Activated CD4-positive, alpha-beta memory T cell treated with anti-CD3 and anti-CD28 coated beads for 36 hours (primary cell): Measurements from ENCODE around the gene PDCD5. TPM values are rescaled to one million over a fixed set of nuclear protein-coding genes. Genes with fewer than 3 reads are reported as not detected.
A peak's percentile ranks its signal among the peaks of the same experiment; 100 is the strongest.
"Not testable (repeated sequence)": the region's sequence is repeated elsewhere in the genome, so short reads cannot be mapped to it uniquely, and the experiment has no call there.

Experiments used
- CTCF ChIA-PET: fragments of 350-600 bp; sonication (Branson Sonifier 250); formaldehyde crosslinking; loops from one replicate; lab custom pipeline; 2021; ENCODE audit warnings: antibody characterized with exemption, inconsistent platforms; lab: Charles Lee
- POLR2A ChIA-PET: fragments of 350-600 bp; sonication (Branson Sonifier 250); formaldehyde crosslinking; loops from one replicate; lab custom pipeline; 2021; ENCODE audit warnings: antibody characterized with exemption; lab: Charles Lee
- DNase-seq: peaks from one replicate; pipeline ENCODE4 v3.0.0-alpha.2; 2020
- H3K27ac Mint-ChIP-seq: one replicate; pipeline ENCODE4 v1.8.0; 2021; ENCODE audit warnings: mixed read lengths
- H3K27me3 Mint-ChIP-seq: one replicate; pipeline ENCODE4 v1.8.0; 2021; ENCODE audit warnings: mixed read lengths
- H3K36me3 Mint-ChIP-seq: one replicate; pipeline ENCODE4 v1.8.0; 2021; ENCODE audit warnings: mixed read lengths
- H3K4me1 Mint-ChIP-seq: one replicate; pipeline ENCODE4 v1.8.0; 2021; ENCODE audit warnings: low read depth, mixed read lengths
- H3K4me3 Mint-ChIP-seq: one replicate; pipeline ENCODE4 v1.8.0; 2021; ENCODE audit warnings: mild to moderate bottlenecking, mixed read lengths
- H3K9me3 Mint-ChIP-seq: one replicate; pipeline ENCODE4 v1.8.0; 2021; ENCODE audit warnings: mixed read lengths
- intact Hi-C: fragments of 100-400 bp; cut with micrococcal nuclease; formaldehyde crosslinking; loops from one replicate; pipeline ENCODE4 v1.15.1; 2023
- total RNA-seq, 2 experiments: library from RNA; stranded (reverse); gene quantifications; one replicate each; pipeline ENCODE4 v1.2.3, GENCODE V29; 2021

The PDCD5 gene
- total RNA-seq, 2 experiments from 2014 or later = 242 to 246 TPM

DNA sequence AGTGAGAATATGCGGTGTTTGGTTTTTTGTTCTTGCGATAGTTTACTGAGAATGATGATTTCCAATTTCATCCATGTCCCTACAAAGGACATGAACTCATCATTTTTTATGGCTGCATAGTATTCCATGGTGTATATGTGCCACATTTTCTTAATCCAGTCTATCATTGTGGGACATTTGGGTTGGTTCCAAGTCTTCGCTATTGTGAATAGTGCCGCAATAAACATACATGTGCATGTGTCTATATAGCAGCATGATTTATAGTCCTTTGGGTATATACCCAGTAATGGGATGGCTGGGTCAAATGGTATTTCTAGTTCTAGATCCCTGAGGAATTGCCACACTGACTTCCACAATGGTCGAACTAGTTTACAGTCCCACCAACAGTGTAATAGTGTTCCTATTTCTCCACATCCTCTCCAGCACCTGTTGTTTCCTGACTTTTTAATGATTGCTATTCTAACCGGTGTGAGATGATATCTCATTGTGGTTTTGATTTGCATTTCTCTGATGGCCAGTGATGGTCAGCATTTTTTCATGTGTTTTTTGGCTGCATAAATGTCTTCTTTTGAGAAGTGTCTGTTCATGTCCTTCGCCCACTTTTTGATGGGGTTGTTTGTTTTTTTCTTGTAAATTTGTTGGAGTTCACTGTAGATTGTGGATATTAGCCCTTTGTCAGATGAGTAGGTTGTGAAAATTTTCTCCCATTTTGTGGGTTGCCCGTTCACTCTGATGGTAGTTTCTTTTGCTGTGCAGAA lies 6.9 kb downstream of the PDCD5 start:
- DNase-seq, H3K27ac Mint-ChIP-seq, H3K4me3 Mint-ChIP-seq, H3K9me3 Mint-ChIP-seq, CTCF ChIA-PET, POLR2A ChIA-PET, intact Hi-C loops, H3K27me3 Mint-ChIP-seq: not testable (repeated sequence)
- Mint-ChIP-seq H3K36me3 (peaks cover 53% of the 10 kb centered on the region), H3K4me1 (peaks cover 19% of the 10 kb centered on the region)

DNA sequence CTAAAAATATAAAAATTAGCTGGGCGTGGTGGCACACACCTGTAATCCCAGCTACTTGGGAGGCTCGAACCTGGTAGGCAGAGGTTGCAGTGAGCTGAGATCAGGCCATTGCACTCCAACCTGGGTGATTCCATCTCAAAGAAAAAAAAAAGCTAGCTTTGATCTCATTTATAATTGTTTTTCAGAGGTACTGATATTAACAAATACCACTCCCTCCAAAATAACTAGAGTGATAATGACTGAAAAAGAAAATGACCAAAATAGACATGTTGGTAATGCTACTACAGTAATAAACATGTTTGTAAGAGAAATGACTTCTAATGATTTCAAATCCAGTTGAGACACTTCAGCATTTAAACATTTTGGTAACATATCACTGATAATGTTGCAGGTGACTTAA lies 13.0 kb downstream of the PDCD5 start:
- peak overlapping the region; percentile 38 for H3K27ac Mint-ChIP-seq
- H3K36me3 Mint-ChIP-seq = peaks cover 44% of the 10 kb centered on the region
- H3K4me3 Mint-ChIP-seq = no peak overlapping the region
- intact Hi-C loops = no loop called here
- no peaks in the 10 kb centered on the region for H3K9me3 Mint-ChIP-seq
- H3K4me1 Mint-ChIP-seq = no peaks in the 10 kb centered on the region
- no peaks in the 10 kb centered on the region for H3K27me3 Mint-ChIP-seq
- POLR2A ChIA-PET = interaction anchor here (0.7 kb wide), 1 partner anchor 106 kb away, joined by 3 read pairs; no protein-coding TSS in a partner anchor
- no peak for DNase-seq
- CTCF ChIA-PET = no interaction called here

DNA sequence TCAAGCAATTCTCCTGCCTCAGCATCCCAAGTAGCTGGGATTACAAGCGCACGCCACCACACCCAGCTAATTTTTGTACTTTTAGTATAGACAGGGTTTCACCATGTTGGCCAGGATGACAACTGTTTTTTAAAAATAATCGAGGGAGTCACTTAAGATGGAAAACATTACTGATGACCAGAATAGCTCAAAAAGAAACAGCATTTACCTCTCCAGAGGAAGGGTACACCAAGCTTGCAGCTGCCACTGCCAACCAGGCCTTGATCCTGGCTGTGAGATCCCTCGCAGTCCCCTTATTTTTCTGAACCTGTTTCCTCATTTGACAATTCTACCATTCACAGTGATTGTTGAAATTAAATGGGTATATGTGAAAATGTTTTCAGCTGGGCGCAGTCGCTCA lies 14.5 kb downstream of the PDCD5 start:
- Mint-ChIP-seq H3K9me3 (no peaks in the 10 kb centered on the region), H3K27ac (no peak overlapping the region), H3K4me1 (peaks cover 7% of the 10 kb centered on the region), H3K4me3 (no peak overlapping the region), H3K27me3 (no peaks in the 10 kb centered on the region), H3K36me3 (peaks cover 42% of the 10 kb centered on the region)
- POLR2A ChIA-PET = no interaction called here
- CTCF ChIA-PET = interaction anchor here (0.6 kb wide), 1 partner anchor 26 kb away, joined by 5 read pairs; no protein-coding TSS in a partner anchor
- DNase-seq = no peak
- intact Hi-C loops = no loop called here

DNA sequence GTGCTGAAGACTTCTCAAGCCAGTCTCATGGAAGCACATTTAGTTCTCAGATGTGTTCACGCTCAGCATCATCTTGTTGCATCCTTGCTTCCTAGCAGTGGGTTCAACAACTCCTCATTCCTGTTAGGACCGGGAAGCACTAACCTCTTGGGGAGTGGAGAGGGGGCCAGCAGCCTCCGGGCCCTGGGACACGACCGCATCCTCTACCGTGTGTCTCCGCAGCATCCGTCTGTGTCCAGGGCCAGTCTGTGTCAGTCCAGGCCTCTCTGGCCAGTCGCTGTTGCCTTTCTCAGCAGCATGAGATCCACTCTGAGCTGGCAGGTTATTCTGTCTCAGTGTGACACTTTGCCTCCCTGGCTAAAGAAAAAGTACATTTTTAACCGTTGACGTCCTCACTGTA lies 17.0 kb downstream of the PDCD5 start:
- Mint-ChIP-seq H3K36me3 (peaks cover 35% of the 10 kb centered on the region), H3K27ac (no peak overlapping the region), H3K4me3 (no peak overlapping the region), H3K27me3 (no peaks in the 10 kb centered on the region), H3K4me1 (peaks cover 7% of the 10 kb centered on the region), H3K9me3 (no peaks in the 10 kb centered on the region)
- ChIA-PET CTCF (interaction anchor here (2.5 kb wide), 1 partner anchor 15 kb away, joined by 11 read pairs; no protein-coding TSS in a partner anchor), POLR2A (no interaction called here)
- no peak for DNase-seq
- intact Hi-C loops = no loop called here

DNA sequence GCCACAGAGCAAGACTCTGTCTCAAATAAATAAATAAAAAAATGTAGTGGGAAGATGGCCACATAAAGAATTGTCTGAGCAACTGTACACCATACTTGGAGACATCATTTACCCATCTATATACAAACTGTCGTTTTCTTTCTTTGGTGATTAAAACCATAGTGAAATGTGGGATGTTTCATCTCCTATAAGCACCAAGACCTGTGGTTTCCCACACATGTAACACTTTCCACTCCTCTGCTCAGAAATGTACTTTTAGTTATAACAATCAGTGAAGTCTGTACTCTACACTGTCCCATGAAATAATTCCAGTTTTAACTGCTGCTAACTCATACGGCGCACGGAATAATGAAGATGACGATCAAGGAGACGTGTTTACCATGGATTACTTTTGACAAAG lies 18.3 kb downstream of the PDCD5 start:
- Mint-ChIP-seq H3K36me3 (peaks cover 34% of the 10 kb centered on the region), H3K4me1 (peaks cover 7% of the 10 kb centered on the region), H3K27ac (no peak overlapping the region), H3K9me3 (no peaks in the 10 kb centered on the region), H3K4me3 (no peak overlapping the region), H3K27me3 (no peaks in the 10 kb centered on the region)
- no peak for DNase-seq
- intact Hi-C loops = no loop called here
- ChIA-PET CTCF (interaction anchor here (0.8 to 2.5 kb wide), 6 partner anchors 16 to 143 kb away, joined by 3 to 11 read pairs (median 5); partner anchors contain the start of genes ANKRD27 and PDCD5), POLR2A (no interaction called here)

DNA sequence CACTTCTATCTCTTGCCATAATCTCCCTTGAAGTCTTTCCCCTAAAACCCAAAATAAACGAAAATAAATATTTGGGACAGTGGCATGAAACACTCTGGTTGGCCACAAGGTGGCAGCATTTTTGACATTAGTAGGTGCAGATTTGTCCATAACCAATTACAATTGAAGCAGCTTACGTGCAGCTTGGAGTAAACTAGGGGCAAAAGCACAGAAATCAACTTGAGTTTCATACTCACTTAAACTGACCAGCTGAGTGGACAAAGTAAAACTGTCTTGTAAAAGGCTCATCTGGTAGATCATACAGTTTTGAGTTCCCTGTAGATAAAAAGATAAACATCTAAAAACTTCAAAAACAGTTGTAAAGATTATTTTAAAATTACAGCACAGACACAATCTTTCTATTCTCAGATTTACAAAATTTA lies 18.8 kb downstream of the PDCD5 start:
- CTCF ChIA-PET = interaction anchor here (0.7 to 1.3 kb wide), 13 partner anchors 10 to 519 kb away, joined by 3 to 8 read pairs (median 3); partner anchors contain the start of genes ANKRD27 and PDCD5
- H3K36me3 Mint-ChIP-seq = peaks cover 36% of the 10 kb centered on the region
- POLR2A ChIA-PET = no interaction called here
- intact Hi-C loops = no loop called here
- H3K4me3 Mint-ChIP-seq = no peak overlapping the region
- H3K4me1 Mint-ChIP-seq = peaks cover 7% of the 10 kb centered on the region
- no peaks in the 10 kb centered on the region for H3K27me3 Mint-ChIP-seq
- H3K27ac Mint-ChIP-seq = no peak overlapping the region
- H3K9me3 Mint-ChIP-seq = no peaks in the 10 kb centered on the region
- peak; percentile 37 for DNase-seq

DNA sequence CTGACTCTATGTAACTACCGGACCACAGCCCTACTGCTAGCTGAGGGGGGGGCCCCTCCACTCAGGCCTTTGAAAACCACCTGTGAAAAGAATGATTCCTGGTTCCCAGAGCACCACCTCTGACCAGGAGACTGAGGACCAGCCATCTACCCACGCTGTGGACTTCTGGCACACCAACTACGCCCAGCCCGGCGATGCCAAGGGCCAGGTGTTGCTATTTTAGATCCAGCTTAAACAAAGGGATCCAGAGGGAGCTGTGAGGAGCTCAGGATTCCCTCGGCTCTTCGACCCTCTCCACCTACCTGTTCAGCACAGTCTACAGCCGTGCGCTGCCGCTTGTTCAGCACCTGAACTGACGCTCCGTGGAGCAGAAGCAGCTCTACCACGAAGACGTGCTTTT lies 23.0 kb downstream of the PDCD5 start:
- Mint-ChIP-seq H3K36me3 (peaks cover 25% of the 10 kb centered on the region), H3K27ac (no peak overlapping the region), H3K27me3 (no peaks in the 10 kb centered on the region), H3K9me3 (no peaks in the 10 kb centered on the region), H3K4me3 (no peak overlapping the region), H3K4me1 (peaks cover 7% of the 10 kb centered on the region)
- ChIA-PET CTCF (no interaction called here), POLR2A (no interaction called here)
- intact Hi-C loops = no loop called here
- DNase-seq = no peak

DNA sequence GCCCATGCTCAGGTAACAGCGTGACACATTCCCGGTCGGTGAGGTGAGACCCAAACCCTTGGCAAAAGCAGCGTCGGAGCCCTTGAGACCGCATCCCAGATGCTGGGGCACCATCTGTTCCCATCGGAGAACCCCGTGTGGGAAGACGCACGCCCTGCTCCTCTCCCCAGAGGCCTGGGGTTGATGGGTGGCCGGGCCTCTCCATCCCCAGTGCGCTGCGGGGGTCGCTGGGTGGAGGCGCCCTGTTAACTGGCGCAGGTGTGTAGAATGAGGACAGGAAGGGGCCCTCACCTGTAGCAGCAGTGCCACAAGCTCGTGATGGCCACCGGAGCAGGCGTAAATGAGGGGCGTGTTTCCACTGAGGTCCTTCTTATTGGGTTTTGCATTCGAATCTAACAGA lies 24.6 kb downstream of the PDCD5 start:
- intact Hi-C loops = no loop called here
- ChIA-PET POLR2A (no interaction called here), CTCF (no interaction called here)
- Mint-ChIP-seq H3K27me3 (no peaks in the 10 kb centered on the region), H3K27ac (no peak overlapping the region), H3K4me1 (no peaks in the 10 kb centered on the region), H3K36me3 (peaks cover 24% of the 10 kb centered on the region), H3K4me3 (no peak overlapping the region), H3K9me3 (no peaks in the 10 kb centered on the region)
- DNase-seq = no peak

DNA sequence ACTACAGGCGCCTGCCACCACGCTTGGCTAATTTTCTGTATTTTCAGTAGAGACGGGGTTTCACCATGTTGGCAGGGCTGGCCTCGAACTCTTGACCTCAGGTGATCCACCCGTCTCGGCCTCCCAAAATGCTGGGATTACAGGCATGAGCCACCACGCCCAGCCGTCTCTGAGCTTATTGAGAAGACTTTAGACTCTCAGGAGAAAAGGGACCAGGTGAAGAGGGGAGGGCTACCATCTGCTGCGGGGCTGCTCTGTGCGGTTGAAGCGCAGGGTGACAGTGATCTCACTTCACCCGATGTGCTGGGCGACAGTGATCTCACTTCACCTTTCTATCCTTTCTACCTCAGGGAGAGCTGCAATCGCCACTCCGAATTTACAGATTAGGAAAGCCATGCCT lies 25.3 kb downstream of the PDCD5 start:
- DNase-seq = no peak
- peaks cover 23% of the 10 kb centered on the region for H3K36me3 Mint-ChIP-seq
- intact Hi-C loops = no loop called here
- no peaks in the 10 kb centered on the region for H3K27me3 Mint-ChIP-seq
- no peak overlapping the region for H3K4me3 Mint-ChIP-seq
- ChIA-PET CTCF (no interaction called here), POLR2A (no interaction called here)
- H3K4me1 Mint-ChIP-seq = no peaks in the 10 kb centered on the region
- H3K9me3 Mint-ChIP-seq = no peaks in the 10 kb centered on the region
- H3K27ac Mint-ChIP-seq = no peak overlapping the region

DNA sequence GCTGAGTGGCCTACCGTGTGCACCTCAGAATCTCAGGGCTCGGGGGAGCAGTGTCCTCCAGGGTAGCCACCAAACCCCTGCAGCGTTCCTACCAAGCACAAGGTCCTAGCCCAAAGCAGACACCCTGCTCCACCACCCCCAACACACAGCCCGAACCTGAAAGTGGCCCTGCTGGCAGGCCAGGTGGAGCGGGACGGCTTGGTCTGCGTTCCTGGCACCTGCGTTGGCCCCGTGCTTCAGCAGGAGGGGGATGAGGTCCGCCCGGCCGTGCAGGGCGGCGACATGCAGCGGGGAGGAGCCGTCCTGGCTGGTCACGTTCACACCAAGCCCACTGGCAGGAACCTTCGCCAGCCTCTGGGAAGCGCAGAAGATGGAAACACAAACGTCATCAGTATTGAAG lies 26.5 kb downstream of the PDCD5 start:
- Mint-ChIP-seq H3K4me1 (no peaks in the 10 kb centered on the region), H3K36me3 (peaks cover 25% of the 10 kb centered on the region), H3K4me3 (no peak overlapping the region), H3K27ac (no peak overlapping the region), H3K9me3 (no peaks in the 10 kb centered on the region), H3K27me3 (no peaks in the 10 kb centered on the region)
- POLR2A ChIA-PET = no interaction called here
- DNase-seq = no peak
- CTCF ChIA-PET = interaction anchor here (0.6 kb wide), 1 partner anchor 301 kb away, joined by 3 read pairs; no protein-coding TSS in a partner anchor
- intact Hi-C loops = no loop called here

DNA sequence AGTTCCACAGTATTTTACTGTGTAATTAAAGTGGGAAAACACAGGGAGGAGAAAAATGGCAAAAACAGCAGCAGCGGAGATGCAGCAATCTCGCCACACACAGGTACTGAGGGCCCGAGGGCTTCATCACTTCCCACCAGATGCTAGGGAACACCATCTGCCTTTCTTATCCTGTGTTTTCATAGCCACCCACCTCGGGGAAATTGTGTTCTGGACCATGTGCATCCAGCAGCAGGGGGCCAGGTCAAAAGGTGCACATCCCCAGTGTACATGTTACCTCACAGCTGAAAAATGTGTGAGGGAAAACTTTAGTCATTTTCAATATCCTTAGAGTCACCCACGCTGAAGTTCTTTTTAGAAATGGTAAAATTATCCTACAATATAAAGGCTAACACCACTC lies 30.2 kb downstream of the PDCD5 start:
- Mint-ChIP-seq H3K27ac (no peak overlapping the region), H3K4me1 (no peaks in the 10 kb centered on the region), H3K36me3 (peaks cover 33% of the 10 kb centered on the region), H3K9me3 (no peaks in the 10 kb centered on the region), H3K4me3 (no peak overlapping the region), H3K27me3 (no peaks in the 10 kb centered on the region)
- CTCF ChIA-PET = no interaction called here
- intact Hi-C loops = no loop called here
- no peak for DNase-seq
- POLR2A ChIA-PET = no interaction called here

DNA sequence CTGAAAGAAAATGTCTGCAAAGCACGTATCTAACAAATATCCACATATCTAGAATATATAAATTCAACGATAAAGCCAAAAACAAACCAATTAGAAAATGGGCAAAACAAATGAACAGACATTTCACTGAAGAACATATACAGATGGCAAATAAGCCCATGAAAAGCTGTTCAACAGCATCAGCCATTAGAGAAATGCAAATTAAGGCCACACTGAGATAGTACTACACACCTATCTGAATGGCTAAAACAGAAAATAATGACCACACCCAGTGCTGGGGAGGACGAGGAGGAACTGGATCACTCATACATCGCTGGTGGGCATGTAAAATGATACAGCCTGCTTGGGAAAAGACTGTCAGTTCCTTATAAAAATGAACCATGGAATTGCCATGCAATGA lies 32.0 kb downstream of the PDCD5 start:
- ChIA-PET CTCF (no interaction called here), POLR2A (no interaction called here)
- Mint-ChIP-seq H3K4me3 (no peak overlapping the region), H3K36me3 (peaks cover 30% of the 10 kb centered on the region), H3K27me3 (no peaks in the 10 kb centered on the region), H3K9me3 (no peaks in the 10 kb centered on the region), H3K27ac (no peak overlapping the region), H3K4me1 (no peaks in the 10 kb centered on the region)
- DNase-seq = no peak
- intact Hi-C loops = no loop called here

DNA sequence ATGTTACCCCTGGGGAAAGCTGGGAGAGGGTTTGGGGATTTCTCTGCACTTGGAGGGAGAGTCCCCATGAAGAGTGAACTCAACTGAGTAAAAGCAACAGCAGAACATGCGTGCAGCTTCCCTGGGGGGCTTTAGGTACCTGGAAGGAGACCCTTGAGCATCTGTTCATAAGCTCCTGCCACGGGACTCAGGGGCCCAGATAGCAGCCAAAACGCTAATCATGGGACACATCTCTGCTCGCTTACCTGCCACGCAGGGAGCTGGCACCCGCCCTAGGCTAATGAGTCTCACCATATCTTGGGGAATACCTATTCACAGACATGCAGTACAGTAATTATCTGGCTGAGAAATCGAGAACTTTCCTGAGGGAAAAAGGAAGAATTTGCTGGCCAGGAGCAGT lies 33.9 kb downstream of the PDCD5 start:
- Mint-ChIP-seq H3K27me3 (no peaks in the 10 kb centered on the region), H3K9me3 (no peaks in the 10 kb centered on the region), H3K27ac (no peak overlapping the region), H3K4me3 (no peak overlapping the region), H3K4me1 (no peaks in the 10 kb centered on the region), H3K36me3 (peaks cover 27% of the 10 kb centered on the region)
- ChIA-PET POLR2A (no interaction called here), CTCF (no interaction called here)
- DNase-seq = no peak
- intact Hi-C loops = no loop called here
